M059J (cell line): ENCODE measurements around the gene C19orf12. TPM values are rescaled to one million over a fixed set of nuclear protein-coding genes. Genes with fewer than 3 reads are reported as not detected.

ENCODE experiments used
- DNase-seq: peaks from one replicate; pipeline ENCODE4 v3.0.0-alpha.2; 2012; ENCODE audit warnings: low read depth
- total RNA-seq: library from RNA; depleted of rRNA; stranded (reverse); fragments of >200 nt; shearing (Covaris generic); gene quantifications from 2 replicates; pipeline ENCODE4 v1.2.3, GENCODE V29; 2014

Gene C19orf12
- total RNA-seq, 1 experiment from 2014 or later: 29.0 TPM

GRCh38 chr19:29697523-29698261, 17.4 kb downstream of the C19orf12 start:
- no peak for DNase-seq

GRCh38 chr19:29696565-29696846, 18.6 kb downstream of the C19orf12 start:
- no peak for DNase-seq

DNA sequence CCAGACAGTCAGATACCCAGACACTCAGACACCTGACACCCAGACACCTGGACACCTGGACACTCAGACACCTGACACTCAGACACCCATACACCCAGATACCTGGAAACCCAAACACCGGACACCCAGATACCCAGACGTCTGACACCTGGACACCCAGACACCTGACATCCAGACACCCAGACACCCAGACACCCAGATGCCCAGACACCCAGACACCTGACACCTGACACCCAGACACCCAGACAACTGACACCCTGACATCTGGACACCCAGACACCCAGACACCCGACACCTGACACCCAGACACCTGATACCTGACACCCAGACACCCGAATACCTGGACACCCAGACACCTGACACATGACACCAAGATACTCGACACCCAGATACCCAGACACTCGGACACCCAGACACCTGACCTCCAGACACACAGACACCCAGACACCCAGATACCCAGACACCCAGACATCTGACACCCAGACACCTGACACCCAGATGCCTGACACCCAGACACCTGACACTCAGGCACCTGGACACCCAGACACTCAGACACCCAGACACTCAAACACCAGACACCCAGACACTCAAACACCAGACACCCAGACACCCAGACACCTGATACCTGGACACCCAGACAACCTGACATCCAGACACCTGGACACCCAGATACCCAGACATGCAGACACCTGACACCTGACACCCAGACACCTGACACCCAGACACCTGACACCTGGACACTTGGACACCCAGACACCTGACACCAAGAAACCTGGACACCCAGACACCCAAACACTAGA, 19.1 kb downstream of the C19orf12 start:
- DNase-seq: no peak

DNA sequence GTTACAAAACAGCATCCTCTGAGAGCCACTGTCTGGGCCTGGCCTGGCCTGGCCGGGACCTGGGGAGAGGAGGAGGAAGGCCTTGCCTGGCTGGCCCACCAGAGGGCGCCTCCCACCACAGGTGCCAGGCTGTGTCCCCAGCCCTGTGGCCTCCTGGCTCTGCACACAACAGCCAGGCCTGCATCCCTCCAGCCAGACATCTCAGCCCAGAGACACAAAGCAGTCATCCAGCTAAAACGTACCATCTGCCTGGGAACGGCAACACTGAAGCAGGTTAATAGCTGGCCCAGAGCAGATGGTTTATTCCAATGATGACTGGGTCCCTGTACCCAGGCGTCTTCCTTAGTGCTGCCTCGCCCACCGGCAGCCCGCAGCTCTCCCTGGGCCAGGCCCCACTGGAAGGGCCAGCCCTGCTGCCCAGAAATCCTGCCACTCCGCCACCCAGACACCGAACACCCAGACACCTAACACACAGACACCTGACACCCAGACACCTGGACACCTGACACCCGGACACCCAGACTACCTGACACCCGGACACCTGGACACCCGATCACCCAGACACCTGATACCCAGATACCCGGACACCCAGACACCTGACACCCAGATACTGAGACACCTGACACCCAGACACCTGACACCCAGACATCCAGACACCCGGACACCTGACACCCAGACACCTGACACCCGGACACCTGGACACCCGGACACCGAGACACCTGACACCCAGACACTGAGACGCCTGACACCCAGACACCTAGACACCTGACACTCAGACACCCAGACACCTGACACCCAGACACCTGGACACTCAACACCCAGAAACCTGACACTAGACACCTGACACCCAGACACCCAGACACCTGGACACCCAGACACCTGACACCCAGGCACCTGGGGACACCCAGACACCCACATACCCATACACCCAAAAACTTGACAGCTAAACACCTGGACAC, 20.1 kb downstream of the C19orf12 start:
- DNase-seq: peak; percentile 58

GRCh38 chr19:29694161-29694560, 20.9 kb downstream of the C19orf12 start:
- DNase-seq: no peak

GRCh38 chr19:29690842-29691241, 24.2 kb downstream of the C19orf12 start:
- peak; percentile 67 for DNase-seq

DNA sequence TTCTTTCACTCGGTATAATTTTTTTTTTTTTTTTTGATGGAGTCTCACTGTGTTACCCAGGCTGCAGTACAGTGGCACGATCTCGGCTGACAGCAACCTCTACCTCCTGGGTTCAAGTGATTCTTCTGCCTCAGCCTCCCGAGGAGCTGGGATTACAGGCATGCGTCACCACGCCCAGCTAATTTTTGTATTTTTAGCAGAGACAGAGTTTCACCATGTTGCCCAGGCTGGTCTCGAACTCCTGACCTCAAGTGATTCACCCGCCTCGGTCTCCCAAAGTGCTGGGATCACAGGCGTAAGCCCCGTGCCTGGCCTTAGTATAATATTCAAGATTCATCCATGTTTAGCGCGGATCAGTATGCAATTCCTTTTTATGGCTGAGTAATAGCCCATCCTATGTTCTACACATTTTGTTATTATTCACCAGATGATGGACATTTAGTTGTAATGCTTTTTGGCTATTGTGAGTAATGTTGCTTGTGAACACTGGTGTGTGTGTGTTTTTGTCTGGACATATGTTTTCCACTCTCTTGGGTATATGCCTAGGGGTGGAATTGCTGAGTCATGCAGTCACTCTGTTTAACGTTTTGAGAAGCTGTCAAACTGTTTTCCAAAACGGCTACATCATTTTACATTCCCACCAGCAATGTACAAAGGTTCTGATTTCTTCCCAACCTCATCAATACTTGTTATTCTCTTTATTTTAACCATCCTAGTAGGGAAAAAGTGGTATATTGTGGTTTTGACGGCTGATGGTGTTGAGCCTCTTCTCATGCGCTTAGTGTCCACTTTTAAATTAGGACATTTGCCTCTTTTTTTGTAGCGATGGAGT, 26.9 kb downstream of the C19orf12 start:
- DNase-seq: peak; percentile 60

DNA sequence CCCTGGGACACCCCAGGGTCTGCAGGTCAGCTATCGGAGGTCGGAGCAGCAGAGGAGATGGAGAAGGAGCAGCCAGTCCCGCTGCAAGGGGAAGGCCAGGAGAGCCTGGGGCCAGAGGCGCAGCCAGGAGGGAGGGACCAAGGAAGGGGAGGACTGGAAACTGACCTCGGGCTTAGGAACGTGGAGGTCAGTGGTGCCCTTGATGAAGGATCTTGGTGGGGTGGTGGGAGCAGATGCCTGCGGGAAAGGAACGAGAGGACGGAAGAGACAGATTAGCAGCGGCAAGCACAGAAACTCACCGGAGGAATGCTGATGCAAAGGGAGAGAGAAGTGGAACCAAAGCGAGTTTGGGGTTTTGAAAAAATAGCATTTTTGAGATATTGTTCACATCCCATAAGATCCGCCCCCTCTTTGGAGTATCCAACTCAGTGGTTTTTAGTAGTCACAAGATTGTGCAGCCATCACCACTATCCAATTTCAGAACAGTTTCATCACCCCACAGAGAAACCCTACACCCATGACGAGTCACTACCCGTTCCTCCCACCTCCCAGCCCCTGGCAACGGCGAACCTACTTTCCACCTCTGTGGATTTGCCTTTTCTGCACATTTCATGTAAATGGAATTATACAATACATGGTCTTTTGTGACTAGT, 27.7 kb downstream of the C19orf12 start:
- peak; percentile 88 for DNase-seq

- DNase-seq: no peak
These were observed 28.7 kb downstream of the C19orf12 start for GRCh38 chr19:29686285-29686805.

DNA sequence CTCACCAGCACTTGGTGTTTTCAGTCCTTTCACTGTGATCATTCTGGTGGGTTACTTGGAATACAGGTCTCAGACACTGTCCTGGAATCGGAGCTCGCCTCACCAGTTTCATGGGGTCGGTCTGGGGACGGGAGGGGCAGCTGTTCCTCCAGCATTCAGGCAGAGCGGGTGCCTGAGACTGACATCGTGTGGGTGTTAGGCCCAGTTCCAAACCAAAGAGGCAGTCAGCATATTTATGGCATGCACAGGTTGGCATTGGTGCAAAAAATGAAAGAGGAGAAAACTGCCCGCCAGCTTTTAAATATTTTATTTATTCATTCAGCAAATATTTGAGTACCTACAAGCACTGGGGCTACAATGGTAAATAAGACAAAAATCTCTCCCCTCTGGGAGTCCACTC, 29.7 kb downstream of the C19orf12 start:
- DNase-seq: peak; percentile 51

- DNase-seq: peak; percentile 67
These were observed 32.1 kb downstream of the C19orf12 start for GRCh38 chr19:29683009-29683408.

DNA sequence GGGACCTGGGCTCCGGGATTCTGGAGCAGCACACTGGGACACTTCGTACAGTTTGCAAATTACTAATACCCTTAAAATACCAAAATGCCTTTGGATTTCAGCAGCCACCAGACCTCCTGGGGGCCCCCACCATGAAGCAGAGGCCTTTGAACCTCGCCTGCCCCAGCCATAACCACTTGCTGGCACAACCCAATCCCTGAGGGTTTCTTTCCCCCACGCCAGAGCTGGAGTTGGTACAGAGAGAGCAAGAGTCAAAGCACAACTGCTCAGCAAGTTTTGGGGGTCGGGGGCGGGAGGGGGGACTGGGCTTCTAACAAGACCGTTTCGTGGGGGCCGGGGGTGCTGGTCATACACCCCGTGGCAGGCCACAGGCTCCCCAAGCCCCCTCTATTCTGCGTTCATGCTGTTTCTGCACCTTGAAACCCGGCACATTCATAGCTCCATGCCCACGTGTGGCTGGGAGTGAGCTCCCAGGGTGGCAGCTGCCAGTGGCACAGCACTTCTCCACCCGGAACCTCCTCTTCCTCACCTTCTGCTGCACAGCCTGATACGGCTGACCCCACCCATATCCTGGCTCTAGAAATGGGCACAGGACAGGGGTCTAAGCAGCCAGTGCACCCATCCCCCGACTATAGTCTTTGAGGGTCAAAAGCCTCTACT, 32.7 kb downstream of the C19orf12 start:
- DNase-seq: no peak

DNA sequence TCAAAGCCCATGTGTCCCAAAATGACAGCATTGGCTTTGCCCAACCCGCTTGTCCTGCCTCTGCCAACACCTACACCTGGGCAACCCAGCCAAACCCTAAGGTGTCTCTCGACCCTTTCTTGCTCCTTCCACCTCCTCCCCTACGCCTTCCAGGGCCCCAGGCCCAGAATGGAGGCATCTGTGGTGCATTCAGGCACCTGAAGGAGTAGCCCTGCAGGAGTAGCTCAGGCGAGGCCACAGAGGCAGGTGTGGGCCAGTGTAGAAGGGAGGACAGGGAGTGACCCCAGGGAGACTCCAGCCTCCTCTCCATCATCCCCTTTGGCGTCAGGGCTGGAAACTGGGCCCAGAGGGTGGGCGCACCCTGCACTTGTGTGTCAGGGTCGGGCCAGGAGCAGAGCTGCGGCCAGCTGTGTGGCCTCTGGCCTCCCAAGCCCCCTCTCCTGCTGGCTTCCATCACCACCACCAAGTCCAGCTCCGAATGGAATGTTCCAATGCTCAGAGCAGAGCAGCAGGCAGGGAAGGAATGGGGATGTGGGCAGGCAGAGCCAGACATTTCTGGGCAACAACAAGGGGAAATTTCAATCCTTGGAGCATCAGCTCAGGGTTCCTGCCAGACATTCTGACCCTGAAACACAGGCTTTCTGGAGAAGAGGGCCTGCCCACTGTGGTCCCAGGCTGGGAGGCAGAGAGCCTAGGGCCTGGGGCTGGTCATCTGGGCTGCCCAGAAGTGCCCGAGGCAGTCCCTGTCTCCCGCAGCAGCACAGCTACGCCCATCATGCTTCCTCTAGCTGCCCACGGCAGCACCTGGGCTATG, 33.4 kb downstream of the C19orf12 start:
- DNase-seq: no peak

DNA sequence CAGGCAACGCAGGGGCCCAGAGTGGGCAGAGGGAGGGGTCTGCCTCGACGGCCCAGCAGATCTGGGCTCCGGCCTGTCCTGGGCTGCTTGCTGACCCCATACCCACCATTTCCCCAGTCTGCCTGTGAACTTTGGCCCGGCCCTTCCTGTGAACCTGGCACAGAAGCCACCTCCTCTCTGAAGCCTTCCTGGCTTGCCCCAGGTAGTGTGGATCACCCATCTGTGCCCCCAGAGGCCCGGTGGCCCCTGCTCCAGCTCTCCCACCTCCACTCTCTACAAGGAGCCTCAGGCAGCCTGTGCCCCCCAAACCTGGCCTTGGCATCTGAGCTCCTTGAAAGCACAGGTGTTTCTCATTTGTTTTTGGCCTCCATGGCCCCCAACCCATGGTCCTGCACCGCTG, 34.1 kb downstream of the C19orf12 start:
- DNase-seq: no peak

GRCh38 chr19:29680447-29680846, 34.6 kb downstream of the C19orf12 start:
- peak; percentile 31 for DNase-seq

GRCh38 chr19:29679598-29680210, 35.4 kb downstream of the C19orf12 start:
- DNase-seq: no peak

- DNase-seq: no peak
These were observed 36.5 kb downstream of the C19orf12 start for GRCh38 chr19:29678484-29679106.
